GM19240 (cell line): ENCODE data around the gene ATP23.

ENCODE experiments used
- DNase-seq: peaks from one replicate; pipeline ENCODE4 v3.0.0; 2011; ENCODE audit warnings: low spot score; ENCODE audit not compliant: insufficient read length

The ATP23 gene

GRCh38 chr12:57907281-57907680, 34.1 kb upstream of the ATP23 start:
- no peak for DNase-seq

DNA sequence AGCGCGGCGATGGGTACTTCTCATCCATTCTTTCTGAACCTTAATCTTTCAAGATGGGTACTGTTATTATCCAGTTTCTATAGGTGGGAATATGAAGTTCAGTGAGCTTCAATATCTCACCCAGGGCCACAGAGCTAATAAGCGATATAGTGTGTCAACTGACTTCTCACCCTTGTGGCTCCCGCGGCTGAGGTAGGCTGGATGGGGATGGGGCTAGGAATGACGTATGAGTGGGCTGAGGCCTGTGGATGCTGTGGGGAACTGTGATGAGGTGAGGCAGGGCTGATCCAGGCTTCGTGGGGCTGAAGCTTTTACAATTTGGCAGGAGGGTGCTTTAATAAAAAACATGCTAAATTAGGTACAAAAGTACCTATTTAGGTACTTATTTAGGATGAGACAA, 32.9 kb upstream of the ATP23 start:
- no peak for DNase-seq

DNA sequence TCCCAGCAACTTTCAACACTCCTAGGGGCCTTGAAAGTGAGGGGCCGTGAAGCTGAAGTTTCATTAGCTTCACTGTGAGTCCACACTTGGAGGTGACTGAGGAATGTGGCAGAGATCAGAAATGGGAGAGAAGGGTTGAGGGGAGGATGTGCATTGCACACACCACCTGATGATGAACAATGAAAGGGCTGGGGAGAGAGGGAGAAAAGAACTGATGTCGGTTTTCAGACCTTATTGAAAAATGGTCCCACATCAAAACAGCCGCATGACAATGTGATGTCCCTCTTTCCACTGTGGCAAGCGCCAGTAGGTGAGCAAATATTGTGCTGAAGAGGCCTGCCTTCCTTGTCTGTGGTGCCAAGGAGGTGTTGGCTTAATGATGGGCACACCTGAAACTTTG, 32.3 kb upstream of the ATP23 start:
- DNase-seq, result no peak

- no peak for DNase-seq
Measured at GRCh38 chr12:57909611-57910010, 31.8 kb upstream of the ATP23 start.

- no peak for DNase-seq
Measured at GRCh38 chr12:57918147-57918546, 23.2 kb upstream of the ATP23 start.

DNA sequence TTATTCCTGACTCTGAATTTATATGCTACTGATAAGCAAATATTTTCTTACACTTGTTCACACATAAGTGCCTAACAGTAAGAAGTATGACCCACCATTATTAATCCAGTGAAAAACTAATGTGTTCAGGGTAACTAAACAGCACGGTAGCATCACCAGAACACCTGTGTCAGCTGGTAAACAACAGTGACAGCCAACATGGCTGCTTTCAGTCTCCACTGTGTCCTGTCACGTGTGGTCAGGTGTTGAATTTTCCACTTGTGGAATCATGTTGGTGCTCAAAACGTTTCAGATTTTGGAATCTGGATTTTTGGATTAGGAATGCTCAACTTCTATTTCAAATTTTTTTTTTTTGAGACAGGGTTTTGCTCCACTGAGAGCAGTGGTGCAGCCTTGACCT, 14.3 kb upstream of the ATP23 start:
- no peak for DNase-seq

- no peak for DNase-seq
Measured at GRCh38 chr12:57929092-57929830, 12.1 kb upstream of the ATP23 start.

DNA sequence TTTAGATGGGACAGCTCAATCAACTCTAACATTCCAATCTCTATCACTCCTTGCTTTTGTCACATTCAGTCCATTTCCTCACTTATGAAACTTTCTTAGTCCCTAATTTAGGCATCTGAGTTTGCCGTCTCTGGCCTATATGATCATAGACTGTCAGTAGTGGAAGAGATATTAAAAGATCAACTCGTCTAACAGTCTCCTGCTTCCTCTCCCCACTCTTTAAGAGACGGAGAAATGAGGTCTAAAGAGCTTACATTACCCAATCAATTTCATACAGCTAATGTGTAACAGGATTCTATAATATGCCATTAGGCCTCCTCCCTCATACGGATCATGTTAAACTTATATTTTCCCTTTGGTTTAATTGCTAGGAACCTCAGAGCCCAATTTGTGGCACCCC, 6.5 kb upstream of the ATP23 start:
- no peak for DNase-seq

- DNase-seq, result no peak
Measured at GRCh38 chr12:57935331-57935730, 6.0 kb upstream of the ATP23 start.

DNA sequence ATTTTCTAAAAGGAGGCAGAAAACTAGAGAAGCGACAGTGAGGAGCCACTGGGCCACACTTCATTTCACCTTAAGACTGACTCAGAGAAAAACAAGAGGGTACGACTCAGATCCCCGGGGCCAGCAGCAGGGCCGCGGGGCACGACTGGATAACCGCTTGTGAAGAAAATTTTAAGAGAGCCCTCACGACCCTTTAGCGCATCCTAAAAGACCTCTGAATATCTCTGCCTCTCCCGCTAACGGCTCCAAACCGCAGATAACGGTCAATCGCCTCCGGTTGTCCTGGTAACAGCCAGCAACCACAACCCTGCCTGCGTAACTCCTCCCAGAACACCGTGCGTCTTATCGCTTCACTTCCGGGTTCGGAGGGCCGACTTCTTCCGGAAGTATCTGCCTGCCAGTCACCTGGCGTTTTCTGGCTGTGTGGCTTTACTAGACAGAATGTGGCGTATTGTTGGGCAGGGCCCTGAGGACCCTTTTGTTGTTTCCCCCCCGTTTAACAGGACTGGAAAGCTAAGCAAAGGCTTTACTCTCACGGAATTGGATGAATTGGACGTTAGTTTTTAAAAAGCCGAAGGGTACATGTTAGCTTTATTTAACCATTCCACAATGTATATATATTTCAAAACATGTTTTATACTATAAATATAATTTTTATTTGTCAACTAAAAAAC, 5.4 kb upstream of the ATP23 start:
- peak; percentile 65 for DNase-seq

DNA sequence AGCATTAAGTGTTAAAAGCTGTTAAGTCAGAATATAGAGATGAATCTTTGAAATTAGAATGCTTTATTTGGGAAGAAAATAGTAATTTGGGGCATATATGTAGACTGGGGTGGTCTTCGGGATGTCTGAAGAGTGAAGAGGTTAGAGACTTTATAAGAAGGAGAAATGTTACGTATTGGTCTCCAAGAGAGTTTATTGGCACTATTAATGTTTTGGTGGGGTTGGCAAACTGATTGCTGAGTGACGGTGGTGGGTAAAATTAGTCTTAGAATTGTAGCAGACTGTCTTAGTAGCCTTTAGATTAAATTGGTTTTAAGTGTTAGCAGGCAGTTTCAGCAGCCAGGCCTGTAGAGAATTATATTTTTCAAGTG, 4.9 kb upstream of the ATP23 start:
- no peak for DNase-seq

- DNase-seq, result no peak
Measured at GRCh38 chr12:57939291-57939690, 2.1 kb upstream of the ATP23 start.

- no peak for DNase-seq
Measured at GRCh38 chr12:57940052-57940914, 1.1 kb upstream of the ATP23 start.

GRCh38 chr12:57940915-57941164, 527 bp upstream of the ATP23 start:
- DNase-seq, result no peak

GRCh38 chr12:57943438-57944080, 2.2 kb downstream of the ATP23 start:
- no peak for DNase-seq

DNA sequence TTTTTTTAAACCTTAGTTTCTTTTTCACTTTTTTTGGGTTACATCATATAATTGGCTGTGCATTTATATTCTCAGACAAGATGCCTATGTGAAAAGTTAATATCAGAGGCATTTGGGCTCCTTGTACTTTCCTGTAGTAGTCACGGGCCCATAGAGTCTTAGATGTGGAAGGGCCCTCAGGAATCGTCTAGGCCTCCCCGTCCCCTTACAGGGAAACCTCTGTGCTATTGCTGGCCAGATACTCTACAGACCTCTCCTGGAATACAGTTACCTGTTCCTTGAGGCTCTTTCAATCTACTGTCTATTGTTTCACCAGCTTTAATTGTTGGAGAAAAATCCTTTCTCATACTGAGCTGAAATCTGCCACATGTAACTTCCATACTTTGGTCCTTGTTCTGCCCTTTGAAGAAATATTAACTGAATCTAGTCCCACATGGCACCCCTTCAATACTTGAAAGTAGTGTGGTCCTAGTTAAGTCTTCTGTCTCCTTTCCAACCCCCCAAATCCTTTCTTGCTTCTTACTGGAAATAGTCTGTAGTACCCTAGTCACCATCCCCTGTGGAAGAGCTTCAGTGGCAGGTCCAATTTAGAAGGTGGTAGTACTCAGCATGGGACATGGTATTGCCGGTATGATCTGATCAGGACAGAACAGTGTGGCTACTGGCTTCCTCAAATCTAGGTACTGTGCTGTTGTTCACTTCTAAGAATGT, 3.1 kb downstream of the ATP23 start:
- no peak for DNase-seq

DNA sequence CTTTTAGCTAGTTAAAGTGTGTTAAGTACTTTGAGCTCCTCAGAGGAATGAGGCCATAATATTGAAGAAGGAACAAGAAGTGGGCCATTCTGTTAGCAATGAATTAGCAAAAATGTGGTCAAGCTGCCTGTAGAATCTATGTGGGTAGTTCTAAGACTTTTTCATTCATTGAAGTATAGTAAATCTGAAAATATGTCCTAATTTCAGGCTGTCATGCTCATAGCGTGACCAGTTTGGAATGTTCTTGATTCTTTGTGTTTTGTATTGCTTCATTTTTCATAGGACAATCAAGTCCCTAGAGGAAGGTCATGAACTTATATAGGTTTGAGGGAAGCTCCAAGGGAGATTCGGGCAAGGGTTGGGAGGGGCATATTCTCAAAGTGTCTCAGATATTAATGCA, 11.4 kb downstream of the ATP23 start:
- no peak for DNase-seq

DNA sequence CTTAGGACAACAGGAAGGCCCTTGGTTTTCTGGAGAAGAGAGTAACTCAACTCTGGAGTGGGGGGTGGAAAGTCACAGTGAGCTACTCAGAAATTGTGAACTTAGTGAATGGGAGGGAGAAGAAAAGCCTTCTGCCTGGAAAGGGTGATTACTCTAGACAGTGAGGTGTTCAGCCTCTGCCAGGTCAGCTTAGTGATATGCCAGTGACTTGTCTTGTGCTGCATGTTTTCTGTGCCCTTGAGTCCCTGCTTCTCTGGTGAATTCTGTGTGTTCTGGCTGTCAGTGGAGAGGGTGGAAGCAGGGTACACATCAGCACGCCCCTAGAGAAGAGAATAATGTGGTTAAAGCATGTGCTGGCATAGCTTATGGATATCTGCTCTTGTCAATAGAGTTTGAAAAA, 13.4 kb downstream of the ATP23 start:
- DNase-seq, result no peak

- no peak for DNase-seq
Measured at GRCh38 chr12:57958061-57958657, 16.8 kb downstream of the ATP23 start.

GRCh38 chr12:57964421-57964820, 23.1 kb downstream of the ATP23 start:
- DNase-seq, result no peak

GRCh38 chr12:57965766-57966165, 24.4 kb downstream of the ATP23 start:
- DNase-seq, result no peak
